Measurements from ENCODE around the gene ARL6IP5.

DNA sequence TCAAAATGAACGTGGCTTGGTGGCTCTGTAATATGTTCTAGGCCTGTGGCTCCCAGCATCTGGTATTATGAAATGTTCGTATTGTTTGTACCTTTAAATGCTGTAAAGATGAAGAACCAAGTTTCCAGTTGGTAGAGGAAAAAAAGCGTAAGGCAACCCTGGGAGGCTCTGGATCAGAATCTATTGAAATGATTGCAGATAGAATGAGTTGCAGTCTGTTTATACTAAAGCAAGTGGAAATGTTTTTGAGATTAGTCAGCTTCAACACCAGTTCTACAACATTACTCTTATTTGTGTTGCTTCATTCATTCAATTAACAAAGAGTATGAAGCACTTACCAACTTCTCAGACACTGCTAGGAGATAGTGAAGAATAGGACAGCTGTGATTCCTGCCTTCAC lies 5.3 kb downstream of the ARL6IP5 start:
- TF ChIP-seq EGR1 (IDR thresholded peaks at IDR 0.05) = no peak
- TF ChIP-seq, protein P1, sequence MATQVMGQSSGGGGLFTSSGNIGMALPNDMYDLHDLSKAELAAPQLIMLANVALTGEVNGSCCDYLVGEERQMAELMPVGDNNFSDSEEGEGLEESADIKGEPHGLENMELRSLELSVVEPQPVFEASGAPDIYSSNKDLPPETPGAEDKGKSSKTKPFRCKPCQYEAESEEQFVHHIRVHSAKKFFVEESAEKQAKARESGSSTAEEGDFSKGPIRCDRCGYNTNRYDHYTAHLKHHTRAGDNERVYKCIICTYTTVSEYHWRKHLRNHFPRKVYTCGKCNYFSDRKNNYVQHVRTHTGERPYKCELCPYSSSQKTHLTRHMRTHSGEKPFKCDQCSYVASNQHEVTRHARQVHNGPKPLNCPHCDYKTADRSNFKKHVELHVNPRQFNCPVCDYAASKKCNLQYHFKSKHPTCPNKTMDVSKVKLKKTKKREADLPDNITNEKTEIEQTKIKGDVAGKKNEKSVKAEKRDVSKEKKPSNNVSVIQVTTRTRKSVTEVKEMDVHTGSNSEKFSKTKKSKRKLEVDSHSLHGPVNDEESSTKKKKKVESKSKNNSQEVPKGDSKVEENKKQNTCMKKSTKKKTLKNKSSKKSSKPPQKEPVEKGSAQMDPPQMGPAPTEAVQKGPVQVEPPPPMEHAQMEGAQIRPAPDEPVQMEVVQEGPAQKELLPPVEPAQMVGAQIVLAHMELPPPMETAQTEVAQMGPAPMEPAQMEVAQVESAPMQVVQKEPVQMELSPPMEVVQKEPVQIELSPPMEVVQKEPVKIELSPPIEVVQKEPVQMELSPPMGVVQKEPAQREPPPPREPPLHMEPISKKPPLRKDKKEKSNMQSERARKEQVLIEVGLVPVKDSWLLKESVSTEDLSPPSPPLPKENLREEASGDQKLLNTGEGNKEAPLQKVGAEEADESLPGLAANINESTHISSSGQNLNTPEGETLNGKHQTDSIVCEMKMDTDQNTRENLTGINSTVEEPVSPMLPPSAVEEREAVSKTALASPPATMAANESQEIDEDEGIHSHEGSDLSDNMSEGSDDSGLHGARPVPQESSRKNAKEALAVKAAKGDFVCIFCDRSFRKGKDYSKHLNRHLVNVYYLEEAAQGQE (IDR thresholded peaks at IDR 0.05; ENCODE audit: low read depth) = no peak
- TF ChIP-seq ZBTB7A (IDR thresholded peaks at IDR 0.05; ENCODE audit: low read depth) = no peak
- no peak for TF ChIP-seq CEBPB (IDR thresholded peaks at IDR 0.05)
- no peak for TF ChIP-seq FOXM1 (IDR thresholded peaks at IDR 0.05; ENCODE audit: borderline replicate concordance, low read depth)
- TF ChIP-seq TAF1 (IDR thresholded peaks at IDR 0.05; ENCODE audit: low read depth) = no peak
- TF ChIP-seq MAX (IDR thresholded peaks at IDR 0.05) = no peak
- no peak for TF ChIP-seq TEAD4 (IDR thresholded peaks at IDR 0.05)
- no peak for TF ChIP-seq CREB1 (IDR thresholded peaks at IDR 0.05; ENCODE audit: low read depth)
- TF ChIP-seq YY1 (IDR thresholded peaks at IDR 0.05; ENCODE audit: low read depth) = no peak
- no peak for TF ChIP-seq EP300 (IDR thresholded peaks at IDR 0.05; ENCODE audit: borderline replicate concordance)
- no peak for TF ChIP-seq TCF12 (IDR thresholded peaks at IDR 0.05; ENCODE audit: low read depth)
- no peak for TF ChIP-seq RAD21 (IDR thresholded peaks at IDR 0.05; ENCODE audit: low read depth)

Data from Ishikawa (cell line).